GM12864 (cell line): ENCODE results near the gene SSPN.
"Not testable (repeated sequence)": the region's sequence is repeated elsewhere in the genome, so short reads cannot be mapped to it uniquely, and the experiment has no call there.

Experiments
- DNase-seq: peaks from one replicate; pipeline ENCODE4 v3.0.0-alpha.2; 2011; ENCODE audit warnings: low read depth
- H3K4me3 ChIP-seq: 2 replicates; pipeline ENCODE4 v1.5.1; 2011; ENCODE audit warnings: mild to moderate bottlenecking, low read depth, low read length, control low read depth
- CTCF ChIP-seq: IDR thresholded peaks from 2 replicates; pipeline ENCODE4 v1.5.1; 2011; ENCODE audit warnings: low read depth, mild to moderate bottlenecking, moderate library complexity, low read length, control low read depth, inconsistent platforms; ENCODE audit errors: missing control alignments

The SSPN gene

GRCh38 chr12:26233631-26234030 is 38.3 kb downstream of the SSPN start:
- no peak for DNase-seq
- no peak overlapping the region for H3K4me3 ChIP-seq
- TF ChIP-seq CTCF: no peak

- H3K4me3 ChIP-seq, DNase-seq: not testable (repeated sequence)
These were observed 40.1 kb downstream of the SSPN start for GRCh38 chr12:26235465-26235864.

GRCh38 chr12:26238341-26239121 is 43.2 kb downstream of the SSPN start:
- no peak for DNase-seq

GRCh38 chr12:26239122-26239851 is 43.9 kb downstream of the SSPN start:
- DNase-seq: no peak

More at GRCh38 chr12:26238341-26239121, 43.2 kb downstream of the SSPN start:
- no peak overlapping the region for H3K4me3 ChIP-seq
- no peak for TF ChIP-seq CTCF

GRCh38 chr12:26239852-26240815 is 44.8 kb downstream of the SSPN start:
- DNase-seq: no peak
- H3K4me3 ChIP-seq: no peak overlapping the region
- no peak for TF ChIP-seq CTCF

More at GRCh38 chr12:26239122-26239851, 43.9 kb downstream of the SSPN start:
- no peak for TF ChIP-seq CTCF
- no peak overlapping the region for H3K4me3 ChIP-seq

GRCh38 chr12:26241080-26241479 is 45.7 kb downstream of the SSPN start:
- no peak for DNase-seq
- TF ChIP-seq CTCF: no peak
- H3K4me3 ChIP-seq: no peak overlapping the region

- no peak for DNase-seq
- no peak overlapping the region for H3K4me3 ChIP-seq
- no peak for TF ChIP-seq CTCF
These were observed 47.3 kb downstream of the SSPN start for GRCh38 chr12:26242683-26243082.
